HepG2 (cell line): Measurements from ENCODE around the gene CAPS. TPM values are rescaled to one million over a fixed set of nuclear protein-coding genes. Genes with fewer than 3 reads are reported as not detected.
A peak's percentile ranks its signal among the peaks of the same experiment; 100 is the strongest.

ENCODE experiments used
- ARNT ChIP-seq: fragments of 450-650 bp; IDR thresholded peaks from 2 replicates; pipeline ENCODE4 v1.6.1; 2017
- ARNT2 ChIP-seq: sonication (generic); formaldehyde crosslinking; IDR thresholded peaks from 2 replicates; pipeline ENCODE4 v1.8.0; 2022; ENCODE audit warnings: mild to moderate bottlenecking, low read depth, missing genetic modification reagents, moderate library complexity
- ARNTL ChIP-seq: sonication (generic); formaldehyde crosslinking; IDR thresholded peaks from 2 replicates; pipeline ENCODE4 v1.4.0; 2020; ENCODE audit warnings: mild to moderate bottlenecking, missing genetic modification reagents
- BORCS8-MEF2B ChIP-seq: sonication (generic); formaldehyde crosslinking; IDR thresholded peaks from 2 replicates; pipeline ENCODE4 v1.8.0; 2022; ENCODE audit warnings: mild to moderate bottlenecking, missing genetic modification reagents
- GATAD1 ChIP-seq: IDR thresholded peaks from 2 replicates; pipeline ENCODE4 v1.6.1; 2016; ENCODE audit warnings: missing genetic modification reagents, missing compliant biosample characterization
- GATAD2A ChIP-seq: IDR thresholded peaks from 2 replicates; pipeline ENCODE4 v1.6.1; 2016
- NFKB2 ChIP-seq: sonication (generic); formaldehyde crosslinking; IDR thresholded peaks from 2 replicates; pipeline ENCODE4 v1.4.0; 2020; ENCODE audit warnings: missing genetic modification reagents, borderline replicate concordance
- POLR2G ChIP-seq: fragments of 200-400 bp; formaldehyde crosslinking; IDR thresholded peaks from 2 replicates; pipeline ENCODE4 v1.6.1; 2018; ENCODE audit warnings: mild to moderate bottlenecking, low read depth, low read length, moderate library complexity
- RAD51 ChIP-seq: fragments of 450-650 bp; IDR thresholded peaks from 2 replicates; pipeline ENCODE4 v1.6.1; 2016; ENCODE audit warnings: borderline replicate concordance
- SNAI1 ChIP-seq: sonication (generic); formaldehyde crosslinking; IDR thresholded peaks from 2 replicates; pipeline ENCODE4 v1.5.0; 2020; ENCODE audit warnings: mild to moderate bottlenecking, missing genetic modification reagents, borderline replicate concordance
- THYN1 ChIP-seq: sonication (generic); formaldehyde crosslinking; IDR thresholded peaks from 2 replicates; pipeline ENCODE4 v1.8.1; 2023; ENCODE audit warnings: low read depth, mild to moderate bottlenecking, moderate library complexity, missing genetic modification reagents, borderline replicate concordance
- ZMYM2 ChIP-seq: sonication (generic); formaldehyde crosslinking; IDR thresholded peaks from 2 replicates; pipeline ENCODE4 v1.8.0; 2022; ENCODE audit warnings: mild to moderate bottlenecking, missing genetic modification reagents
- ZNF143 ChIP-seq: sonication (generic); formaldehyde crosslinking; IDR thresholded peaks from 2 replicates; pipeline ENCODE4 v1.4.0; 2020; ENCODE audit warnings: missing genetic modification reagents
- ZNF281 ChIP-seq: sonication (generic); formaldehyde crosslinking; IDR thresholded peaks from 2 replicates; pipeline ENCODE4 v1.4.0; 2020; ENCODE audit warnings: missing genetic modification reagents, borderline replicate concordance
- ZNF503 ChIP-seq: sonication (generic); formaldehyde crosslinking; IDR thresholded peaks from 2 replicates; pipeline ENCODE4 v1.4.0; 2020; ENCODE audit warnings: missing genetic modification reagents
- ZNF674 ChIP-seq: sonication (generic); formaldehyde crosslinking; IDR thresholded peaks from 2 replicates; pipeline ENCODE4 v1.5.0; 2020; ENCODE audit warnings: low read depth, mild to moderate bottlenecking, missing genetic modification reagents
- ZNF761 ChIP-seq: sonication (generic); formaldehyde crosslinking; conservative IDR thresholded peaks from 2 replicates; pipeline ENCODE4 v1.4.0; 2020; ENCODE audit warnings: mild to moderate bottlenecking, missing genetic modification reagents
- ZSCAN12 ChIP-seq: sonication (generic); formaldehyde crosslinking; IDR thresholded peaks from 2 replicates; pipeline ENCODE4 v1.9.0; 2021; ENCODE audit warnings: mild to moderate bottlenecking, missing genetic modification reagents
- polyA plus RNA-seq, 8 experiments: library from polyadenylated mRNA; depleted of rRNA in 3 of 8; stranded (reverse) in 7 of 8; unstranded in 1 of 8; fragments of >200 nt; fragmentation: Illumina TruSeq in 4 of 8; extraction: Trizol in 4 of 8; gene quantifications; 2 replicates each; pipeline versions ENCODE4 v1.2.1 to v1.2.3, GENCODE V29; 2011 to 2016; ENCODE audit warnings: low read depth in 4 of 8, missing spikeins in 1 of 8, mixed read lengths in 1 of 8; ENCODE audit not compliant: insufficient read depth in 1 of 8
- total RNA-seq, 5 experiments: library from RNA; depleted of rRNA; stranded (reverse); fragments of >200 nt; fragmentation: Illumina TruSeq; extraction: Trizol; gene quantifications; 2 replicates each; pipeline ENCODE4 v1.2.3, GENCODE V29; 2016; ENCODE audit warnings: low read depth in 1 of 5
- TF ChIP-seq, protein P1 (sequence below): sonication (generic); formaldehyde crosslinking; IDR thresholded peaks from 2 replicates; pipeline ENCODE4 v1.4.0; 2020; ENCODE audit warnings: missing genetic modification reagents
- TF ChIP-seq, protein P2 (sequence below): sonication (generic); formaldehyde crosslinking; IDR thresholded peaks from 2 replicates; pipeline ENCODE4 v1.4.0; 2020; ENCODE audit warnings: missing genetic modification reagents
- TF ChIP-seq, protein P3 (sequence below): sonication (generic); formaldehyde crosslinking; IDR thresholded peaks from 2 replicates; pipeline ENCODE4 v1.5.1; 2020; ENCODE audit warnings: missing genetic modification reagents, mild to moderate bottlenecking, borderline replicate concordance

Gene CAPS
- total and polyA plus RNA-seq, 2 of the 13 experiments (the other 11 are each of a cell fraction or from before 2014, with no cell fraction given), result 3.1 TPM

DNA sequence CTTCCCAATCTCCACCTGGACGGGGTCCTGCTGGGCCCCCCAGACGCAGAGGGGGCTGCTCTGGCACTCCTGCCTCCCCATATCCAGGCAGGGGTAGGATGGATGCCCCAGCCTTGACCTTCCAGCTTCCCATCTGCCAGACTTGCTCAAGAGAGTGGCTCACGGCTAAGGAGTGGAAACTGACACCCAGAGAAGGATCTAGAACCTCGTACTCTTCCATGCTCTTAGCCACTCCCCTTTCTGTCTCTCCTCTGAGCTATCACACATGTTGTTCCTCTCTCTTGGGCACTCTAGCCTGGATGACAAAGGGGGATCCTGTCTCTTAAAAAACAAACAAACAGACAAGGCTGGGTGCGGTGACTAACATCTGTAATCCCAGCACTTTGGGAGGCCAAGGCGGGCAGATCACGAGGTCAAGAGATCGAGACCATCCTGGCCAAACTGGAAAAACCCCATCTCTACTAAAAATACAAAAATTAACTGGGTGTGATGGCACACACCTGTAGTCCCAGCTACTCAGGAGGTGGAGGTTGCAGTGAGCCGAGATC, 31.6 kb upstream of the CAPS start (continued):
- TF ChIP-seq GATAD2A (CRISPR knock-in tag) (peak; percentile 26; the same call in 1 of the 2 replicates), ZNF143 (CRISPR knock-in tag) (no peak), POLR2G (no peak), GATAD1 (CRISPR knock-in tag) (no peak), BORCS8-MEF2B (no peak), ZNF281 (CRISPR knock-in tag) (no peak), RAD51 (no peak), ARNT (no peak), ZMYM2 (CRISPR knock-in tag) (peak; percentile 57), ZNF761 (CRISPR knock-in tag) (no peak), NFKB2 (no peak), ARNT2 (CRISPR knock-in tag) (no peak), ZNF503 (no peak), ZNF674 (CRISPR knock-in tag) (no peak), ARNTL (CRISPR knock-in tag) (no peak), ZSCAN12 (no peak), THYN1 (CRISPR knock-in tag) (no peak), SNAI1 (CRISPR knock-in tag) (no peak)
- TF ChIP-seq, protein P1, sequence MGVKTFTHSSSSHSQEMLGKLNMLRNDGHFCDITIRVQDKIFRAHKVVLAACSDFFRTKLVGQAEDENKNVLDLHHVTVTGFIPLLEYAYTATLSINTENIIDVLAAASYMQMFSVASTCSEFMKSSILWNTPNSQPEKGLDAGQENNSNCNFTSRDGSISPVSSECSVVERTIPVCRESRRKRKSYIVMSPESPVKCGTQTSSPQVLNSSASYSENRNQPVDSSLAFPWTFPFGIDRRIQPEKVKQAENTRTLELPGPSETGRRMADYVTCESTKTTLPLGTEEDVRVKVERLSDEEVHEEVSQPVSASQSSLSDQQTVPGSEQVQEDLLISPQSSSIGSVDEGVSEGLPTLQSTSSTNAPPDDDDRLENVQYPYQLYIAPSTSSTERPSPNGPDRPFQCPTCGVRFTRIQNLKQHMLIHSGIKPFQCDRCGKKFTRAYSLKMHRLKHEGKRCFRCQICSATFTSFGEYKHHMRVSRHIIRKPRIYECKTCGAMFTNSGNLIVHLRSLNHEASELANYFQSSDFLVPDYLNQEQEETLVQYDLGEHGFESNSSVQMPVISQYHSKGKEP, result no peak
- TF ChIP-seq, protein P2, sequence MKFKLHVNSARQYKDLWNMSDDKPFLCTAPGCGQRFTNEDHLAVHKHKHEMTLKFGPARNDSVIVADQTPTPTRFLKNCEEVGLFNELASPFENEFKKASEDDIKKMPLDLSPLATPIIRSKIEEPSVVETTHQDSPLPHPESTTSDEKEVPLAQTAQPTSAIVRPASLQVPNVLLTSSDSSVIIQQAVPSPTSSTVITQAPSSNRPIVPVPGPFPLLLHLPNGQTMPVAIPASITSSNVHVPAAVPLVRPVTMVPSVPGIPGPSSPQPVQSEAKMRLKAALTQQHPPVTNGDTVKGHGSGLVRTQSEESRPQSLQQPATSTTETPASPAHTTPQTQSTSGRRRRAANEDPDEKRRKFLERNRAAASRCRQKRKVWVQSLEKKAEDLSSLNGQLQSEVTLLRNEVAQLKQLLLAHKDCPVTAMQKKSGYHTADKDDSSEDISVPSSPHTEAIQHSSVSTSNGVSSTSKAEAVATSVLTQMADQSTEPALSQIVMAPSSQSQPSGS (CRISPR knock-in tag), result no peak
- TF ChIP-seq, protein P3, sequence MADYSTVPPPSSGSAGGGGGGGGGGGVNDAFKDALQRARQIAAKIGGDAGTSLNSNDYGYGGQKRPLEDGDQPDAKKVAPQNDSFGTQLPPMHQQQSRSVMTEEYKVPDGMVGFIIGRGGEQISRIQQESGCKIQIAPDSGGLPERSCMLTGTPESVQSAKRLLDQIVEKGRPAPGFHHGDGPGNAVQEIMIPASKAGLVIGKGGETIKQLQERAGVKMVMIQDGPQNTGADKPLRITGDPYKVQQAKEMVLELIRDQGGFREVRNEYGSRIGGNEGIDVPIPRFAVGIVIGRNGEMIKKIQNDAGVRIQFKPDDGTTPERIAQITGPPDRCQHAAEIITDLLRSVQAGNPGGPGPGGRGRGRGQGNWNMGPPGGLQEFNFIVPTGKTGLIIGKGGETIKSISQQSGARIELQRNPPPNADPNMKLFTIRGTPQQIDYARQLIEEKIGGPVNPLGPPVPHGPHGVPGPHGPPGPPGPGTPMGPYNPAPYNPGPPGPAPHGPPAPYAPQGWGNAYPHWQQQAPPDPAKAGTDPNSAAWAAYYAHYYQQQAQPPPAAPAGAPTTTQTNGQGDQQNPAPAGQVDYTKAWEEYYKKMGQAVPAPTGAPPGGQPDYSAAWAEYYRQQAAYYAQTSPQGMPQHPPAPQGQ (CRISPR knock-in tag), result no peak
